Stimulated activated CD4-positive, alpha-beta T cell treated with anti-CD3 and anti-CD28 coated beads, Interleukin-12 subunit alpha, Interleukin-12 subunit beta, amount 100 ng/mL, for 24 hours (primary cell): ENCODE results near the gene DTWD2.
"Not testable (repeated sequence)": the region's sequence is repeated elsewhere in the genome, so short reads cannot be mapped to it uniquely, and the experiment has no call there.

Source experiments
- DNase-seq, 2 experiments: peaks; one replicate each; pipeline ENCODE4 v3.0.0-alpha.2; 2020; ENCODE audit warnings: low read depth in 2 of 2

DTWD2 gene

DNA sequence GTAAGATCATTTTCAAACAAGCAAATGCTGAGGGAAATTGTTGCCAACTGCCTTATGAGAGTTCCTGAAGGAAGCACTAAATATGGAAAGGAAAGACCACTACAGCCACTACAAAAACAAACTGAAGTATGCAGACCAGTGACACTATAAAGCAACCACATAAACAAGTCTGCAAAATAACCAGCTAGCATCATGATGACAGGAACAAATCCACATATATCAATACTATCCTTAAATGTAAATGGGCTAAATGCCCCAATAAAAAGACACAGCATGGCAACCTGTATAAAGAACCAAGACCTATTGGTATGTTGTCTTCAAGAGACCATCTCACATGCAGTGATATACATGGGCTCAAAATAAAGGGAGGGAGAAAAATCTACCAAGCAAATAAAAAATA, 113.2 kb downstream of the DTWD2 start:
- DNase-seq, result no peak

DNA sequence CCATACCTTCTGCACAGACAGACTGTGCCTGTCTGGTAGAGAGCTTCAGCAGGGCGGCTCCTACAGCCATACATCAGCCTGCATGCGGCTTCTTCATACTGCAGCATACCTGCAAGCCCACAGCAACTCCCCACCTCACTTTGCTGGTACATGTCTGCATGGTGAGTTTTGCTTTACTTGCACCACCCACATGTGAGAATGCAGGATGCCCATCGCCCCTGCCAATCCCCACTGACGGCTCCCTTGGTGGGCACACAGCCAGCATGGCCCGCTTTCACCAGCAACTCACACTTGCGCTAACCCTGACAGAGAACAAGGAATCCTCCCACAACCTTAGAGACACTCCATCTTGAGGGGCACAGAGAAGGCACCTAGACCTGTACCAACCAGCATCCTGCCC, 114.9 kb downstream of the DTWD2 start:
- DNase-seq, result no peak

DNA sequence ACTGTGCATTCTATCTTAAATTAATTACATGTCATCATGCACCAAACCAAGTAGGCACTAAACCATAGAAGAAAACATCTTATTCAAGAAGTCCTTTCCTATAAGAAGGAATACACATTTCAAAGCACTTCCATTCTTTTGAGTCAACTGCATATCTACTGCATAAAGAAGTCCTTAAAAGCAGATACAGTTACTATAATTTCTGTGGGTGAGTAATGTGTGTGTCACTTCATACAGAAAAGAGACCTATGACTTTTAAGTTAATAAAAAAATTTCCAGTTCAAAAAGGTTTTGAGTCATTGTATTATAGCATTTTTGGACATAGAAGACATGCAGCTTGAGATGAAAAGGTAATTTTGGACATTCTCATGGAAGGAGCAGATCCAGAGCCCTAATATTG, 125.0 kb downstream of the DTWD2 start:
- no peak for DNase-seq

- no peak for DNase-seq
Measured at GRCh38 chr5:118862596-118862995, 125.8 kb downstream of the DTWD2 start.

DNA sequence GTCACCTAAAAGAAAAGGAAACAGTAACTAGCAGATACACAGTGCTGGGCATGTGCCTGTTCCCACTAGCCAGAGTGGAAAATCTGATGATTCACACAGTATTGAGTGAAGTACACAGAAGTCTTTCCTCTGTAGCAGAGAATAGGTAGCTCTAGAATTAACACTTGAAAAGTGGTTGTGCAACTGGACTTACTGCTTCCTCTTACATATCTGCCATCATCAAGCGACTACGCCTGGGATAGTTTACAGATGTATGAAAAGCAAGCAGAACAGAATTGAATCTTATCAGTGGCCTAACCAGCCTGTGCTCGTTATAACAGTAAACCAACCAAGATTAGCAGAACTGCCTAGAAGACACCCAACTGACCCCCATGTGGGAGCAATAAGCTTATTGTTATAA, 130.6 kb downstream of the DTWD2 start:
- no peak for DNase-seq

DNA sequence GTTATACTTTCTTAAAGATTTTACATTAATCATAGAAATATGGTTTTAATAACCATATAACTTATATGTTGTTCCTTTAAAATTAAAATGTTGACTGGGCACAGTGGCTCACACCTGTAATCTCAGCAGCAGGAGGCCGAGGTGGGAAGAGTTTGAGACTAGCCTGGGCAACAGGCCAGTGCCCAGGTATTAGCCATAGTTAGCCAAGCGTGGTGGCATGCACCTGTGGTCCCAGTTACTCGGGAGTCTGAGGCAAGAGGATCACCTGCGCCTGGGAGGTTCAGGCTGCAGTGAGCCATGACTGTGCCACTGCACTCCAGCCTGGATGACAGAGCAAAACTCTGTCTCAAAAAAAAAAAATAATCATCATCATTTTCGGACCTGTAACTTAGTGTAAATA, 133.5 kb downstream of the DTWD2 start:
- no peak for DNase-seq

DNA sequence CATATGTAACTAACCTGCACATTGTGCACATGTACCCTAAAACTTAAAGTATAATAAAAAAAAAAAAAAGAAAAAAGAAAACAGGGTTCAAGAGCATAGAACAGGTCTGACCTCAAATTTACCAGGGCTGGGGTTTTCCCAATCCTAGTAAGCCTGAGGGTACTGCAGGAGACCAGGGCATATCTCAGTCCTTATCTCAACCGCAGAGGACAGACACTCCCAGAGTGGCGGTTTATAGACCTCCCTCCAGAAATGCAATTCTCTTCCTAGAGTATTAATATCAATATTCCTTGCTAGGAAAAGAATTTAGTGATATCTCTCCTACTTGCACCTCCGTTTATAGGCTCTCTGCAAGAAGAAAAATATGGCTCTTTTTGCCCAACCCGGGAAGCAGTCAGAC, 136.6 kb downstream of the DTWD2 start:
- not testable (repeated sequence) for DNase-seq

GRCh38 chr5:118849507-118849906, 138.8 kb downstream of the DTWD2 start:
- DNase-seq, result not testable (repeated sequence)

GRCh38 chr5:118844351-118844750, 144.0 kb downstream of the DTWD2 start:
- DNase-seq, result no peak

GRCh38 chr5:118834710-118835109, 153.6 kb downstream of the DTWD2 start:
- no peak for DNase-seq

DNA sequence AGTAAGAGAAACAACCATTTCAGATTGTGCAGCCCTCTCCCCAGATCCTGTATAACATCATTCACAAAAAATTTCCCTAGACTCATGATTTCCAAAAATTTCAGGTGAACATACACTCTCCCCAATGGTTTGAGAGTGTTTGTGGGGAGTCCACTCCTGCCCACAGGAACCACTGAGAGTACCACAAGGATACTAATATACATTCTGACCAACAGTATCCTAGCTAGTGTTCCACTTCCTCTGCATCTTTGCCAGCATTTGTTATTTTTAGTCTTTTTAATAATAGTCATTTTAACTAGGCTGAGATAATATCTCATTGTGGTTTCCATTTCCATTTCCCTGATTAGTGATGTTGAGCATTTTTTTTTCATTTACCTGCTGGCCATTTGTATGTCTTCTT, 155.4 kb downstream of the DTWD2 start:
- no peak for DNase-seq

DNA sequence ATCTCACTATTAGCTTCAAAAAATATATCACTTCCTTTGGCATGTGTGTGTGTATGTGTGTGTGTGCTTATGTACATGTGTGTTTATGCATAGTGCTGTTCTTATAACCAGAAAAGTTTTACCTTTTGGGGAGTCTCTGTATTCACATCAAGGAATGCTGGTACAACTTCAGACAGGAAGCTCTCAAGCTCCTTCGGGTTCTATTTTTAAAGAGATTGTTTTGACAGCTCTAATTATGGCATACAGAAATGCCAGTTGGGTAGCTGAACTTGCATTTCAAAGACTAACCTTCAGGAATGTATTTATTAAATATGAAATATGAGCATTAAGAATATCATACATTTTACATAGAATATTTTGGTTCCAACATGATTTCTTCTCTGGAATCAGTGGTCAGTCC, 163.1 kb downstream of the DTWD2 start:
- DNase-seq, result no peak

- DNase-seq, result no peak
Measured at GRCh38 chr5:118818604-118819003, 169.7 kb downstream of the DTWD2 start.

DNA sequence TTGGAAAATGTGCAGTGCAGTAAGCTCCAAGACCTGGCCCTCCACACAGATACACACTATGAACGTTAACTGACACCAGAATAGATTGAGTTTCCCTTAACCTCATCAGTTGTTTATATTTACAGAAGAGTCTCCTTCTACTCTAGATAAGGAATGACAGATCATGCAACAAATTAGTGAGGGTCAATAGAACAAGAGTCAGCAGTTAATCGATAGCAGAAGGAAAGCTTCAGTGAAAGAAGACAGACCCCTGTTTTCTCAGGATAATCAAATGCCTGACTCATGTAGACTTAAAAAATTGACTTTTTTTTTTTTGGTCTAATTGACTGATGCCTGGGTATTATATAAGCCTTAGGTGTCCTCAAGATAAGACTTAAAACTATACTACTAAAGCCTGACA, 179.9 kb downstream of the DTWD2 start:
- DNase-seq, result no peak

DNA sequence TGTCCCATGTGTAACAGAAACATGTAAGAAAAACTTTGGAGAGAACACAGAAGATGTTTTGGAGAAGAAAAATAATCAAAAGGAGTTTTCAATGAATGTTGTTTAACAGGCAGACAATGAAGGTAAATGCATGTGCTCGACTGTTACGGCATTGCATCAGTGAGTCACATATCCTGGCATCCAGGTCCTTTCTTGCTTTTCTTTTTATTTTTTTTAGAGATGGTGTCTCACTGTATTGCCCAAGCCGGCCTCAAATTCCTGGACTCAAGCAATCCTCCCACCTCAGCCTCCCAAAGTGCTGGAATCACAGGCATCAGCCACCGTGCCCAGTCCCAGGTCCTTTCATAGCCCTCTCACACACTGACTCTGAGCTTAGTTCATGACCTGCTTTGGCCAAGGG, 181.8 kb downstream of the DTWD2 start:
- no peak for DNase-seq

GRCh38 chr5:118802335-118802734, 186.0 kb downstream of the DTWD2 start:
- no peak for DNase-seq

DNA sequence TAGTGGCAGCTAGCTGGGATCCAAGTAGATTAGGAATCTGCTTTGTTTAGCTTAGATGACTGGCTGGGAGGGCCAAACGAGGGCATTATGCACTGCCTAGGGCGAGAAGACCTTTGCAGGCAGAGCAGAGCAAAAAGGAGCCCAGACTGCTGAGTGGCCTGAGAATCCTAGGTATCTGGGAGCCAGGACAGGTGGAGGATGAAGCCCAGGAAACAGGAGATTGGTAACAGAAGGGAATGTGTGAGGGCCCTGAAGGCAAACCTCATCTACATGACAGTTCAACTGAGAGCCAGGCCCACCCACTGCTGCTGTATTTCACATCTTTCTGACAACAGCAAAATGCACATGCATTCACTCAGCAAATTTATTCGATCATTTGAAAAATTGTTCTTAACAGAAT, 192.3 kb downstream of the DTWD2 start:
- no peak for DNase-seq

GRCh38 chr5:118794281-118794680, 194.1 kb downstream of the DTWD2 start:
- DNase-seq, result no peak

GRCh38 chr5:118793652-118794051, 194.7 kb downstream of the DTWD2 start:
- no peak for DNase-seq

- DNase-seq, result no peak
Measured at GRCh38 chr5:118793091-118793490, 195.3 kb downstream of the DTWD2 start.

- no peak for DNase-seq
Measured at GRCh38 chr5:118791926-118792734, 196.2 kb downstream of the DTWD2 start.

GRCh38 chr5:118789366-118789765, 199.0 kb downstream of the DTWD2 start:
- DNase-seq, result no peak

GRCh38 chr5:118788351-118788750, 200.0 kb downstream of the DTWD2 start:
- DNase-seq, result no peak
